HL-60 (cell line): ENCODE results near the gene SIRT1.
A peak's percentile ranks its signal among the peaks of the same experiment; 100 is the strongest.

ENCODE experiments used
- DNase-seq, 2 experiments: peaks; one replicate each; pipeline ENCODE4 v3.0.0-alpha.2; 2010 to 2020; ENCODE audit warnings: low read depth in 1 of 2, low spot score in 1 of 2
- H3K27ac ChIP-seq: fragments of 250-450 bp; sonication (Bioruptor Pico); replicated peaks from 2 replicates; pipeline ENCODE4 v1.5.1; 2020; ENCODE audit warnings: mild to moderate bottlenecking, moderate library complexity
- H3K27me3 ChIP-seq: fragments of 250-450 bp; sonication (Bioruptor Pico); 2 replicates; pipeline ENCODE4 v1.5.1; 2021; ENCODE audit warnings: mild to moderate bottlenecking, moderate library complexity; ENCODE audit not compliant: insufficient read depth, poor library complexity, severe bottlenecking
- H3K4me3 ChIP-seq: replicated peaks from 2 replicates; pipeline ENCODE4 v1.5.1; 2011; ENCODE audit warnings: mild to moderate bottlenecking, control low read depth, low read length; ENCODE audit not compliant: insufficient read depth
- CTCF ChIP-seq: IDR thresholded peaks from one replicate; pipeline ENCODE4 v1.5.1; 2011; ENCODE audit warnings: low read length, control low read depth, inconsistent platforms; ENCODE audit not compliant: insufficient read depth
- GABPA ChIP-seq: IDR thresholded peaks from 2 replicates; pipeline ENCODE4 v1.6.1; 2012; ENCODE audit warnings: low read depth
- POLR2AphosphoS5 ChIP-seq: IDR thresholded peaks from 2 replicates; pipeline ENCODE4 v1.6.1; 2012; ENCODE audit warnings: low read depth
- REST ChIP-seq: IDR thresholded peaks from 2 replicates; pipeline ENCODE4 v1.6.1; 2012; ENCODE audit warnings: low read depth; ENCODE audit not compliant: insufficient replicate concordance
- SPI1 ChIP-seq: IDR thresholded peaks from 2 replicates; pipeline ENCODE4 v1.6.1; 2012; ENCODE audit warnings: low read depth, mild to moderate bottlenecking, borderline replicate concordance

Gene SIRT1

GRCh38 chr10:67883710-67884312 is 645 bp upstream of the SIRT1 start:
- Histone ChIP-seq H3K27me3 (no peaks in the 10 kb centered on the region), H3K4me3 (peak overlapping the region; percentile 63), H3K27ac (peak overlapping the region; percentile 55)
- DNase-seq: no peak
- TF ChIP-seq GABPA (no peak), SPI1 (no peak), REST (no peak), POLR2AphosphoS5 (no peak), CTCF (no peak)

GRCh38 chr10:67884842-67885670 is 600 bp downstream of the SIRT1 start:
- no peaks in the 10 kb centered on the region for H3K27me3 ChIP-seq
- DNase-seq: peak; percentile 45 to 88
- H3K27ac ChIP-seq: peak overlapping the region; percentile 70
- no peak; the same call in 1 of the 2 replicates for TF ChIP-seq POLR2AphosphoS5
- no peak for TF ChIP-seq SPI1
- TF ChIP-seq GABPA: no peak
- TF ChIP-seq REST: no peak
- TF ChIP-seq CTCF: no peak
- H3K4me3 ChIP-seq: peak overlapping the region; percentile 63

- DNase-seq: no peak
- H3K27me3 ChIP-seq: no peaks in the 10 kb centered on the region
- H3K4me3 ChIP-seq: no peak overlapping the region
- no peak for TF ChIP-seq CTCF
- TF ChIP-seq SPI1: no peak
- TF ChIP-seq REST: no peak
- TF ChIP-seq POLR2AphosphoS5: no peak
- no peak for TF ChIP-seq GABPA
- no peak overlapping the region for H3K27ac ChIP-seq
Measured at GRCh38 chr10:67893637-67894036, 9.2 kb downstream of the SIRT1 start.
